Medulla oblongata (tissue), 1 donor: Measurements from ENCODE around the gene SLC1A2.

Experiments used
- DNase-seq: peaks from one replicate; pipeline ENCODE4 v3.0.0-alpha.2; 2015; ENCODE audit errors: extremely low spot score

Gene SLC1A2

GRCh38 chr11:35376613-35377012, 42.7 kb downstream of the SLC1A2 start:
- no peak for DNase-seq

- no peak for DNase-seq
Observed at GRCh38 chr11:35376118-35376510, 43.2 kb downstream of the SLC1A2 start.

- DNase-seq, result no peak
Observed at GRCh38 chr11:35375332-35376117, 43.8 kb downstream of the SLC1A2 start.

GRCh38 chr11:35373284-35373933, 45.9 kb downstream of the SLC1A2 start:
- no peak for DNase-seq

- no peak for DNase-seq
Observed at GRCh38 chr11:35372565-35373283, 46.6 kb downstream of the SLC1A2 start.

GRCh38 chr11:35367491-35367890, 51.9 kb downstream of the SLC1A2 start:
- DNase-seq, result no peak

GRCh38 chr11:35366798-35367197, 52.6 kb downstream of the SLC1A2 start:
- DNase-seq, result no peak

- DNase-seq, result no peak
Observed at GRCh38 chr11:35365961-35366360, 53.4 kb downstream of the SLC1A2 start.

- no peak for DNase-seq
Observed at GRCh38 chr11:35365395-35365794, 54.0 kb downstream of the SLC1A2 start.

- peak; percentile 73 for DNase-seq
Observed at GRCh38 chr11:35363854-35364780, 55.2 kb downstream of the SLC1A2 start.

GRCh38 chr11:35363246-35363801, 56.0 kb downstream of the SLC1A2 start:
- peak; percentile 26 for DNase-seq

GRCh38 chr11:35362521-35362980, 56.8 kb downstream of the SLC1A2 start:
- no peak for DNase-seq

GRCh38 chr11:35360055-35360530, 59.3 kb downstream of the SLC1A2 start:
- no peak for DNase-seq

- DNase-seq, result no peak
Observed at GRCh38 chr11:35359321-35360054, 59.9 kb downstream of the SLC1A2 start.

GRCh38 chr11:35358391-35358790, 61.0 kb downstream of the SLC1A2 start:
- no peak for DNase-seq

GRCh38 chr11:35357923-35358322, 61.4 kb downstream of the SLC1A2 start:
- DNase-seq, result no peak

- no peak for DNase-seq
Observed at GRCh38 chr11:35355102-35355749, 64.1 kb downstream of the SLC1A2 start.

GRCh38 chr11:35354644-35355043, 64.7 kb downstream of the SLC1A2 start:
- no peak for DNase-seq

- DNase-seq, result no peak
Observed at GRCh38 chr11:35352077-35352888, 67.1 kb downstream of the SLC1A2 start.
